RKO (cell line): ENCODE data around the gene SIRT7.
"Not testable (repeated sequence)": the region's sequence is repeated elsewhere in the genome, so short reads cannot be mapped to it uniquely, and the experiment has no call there.

Experiments used
- DNase-seq: peaks from one replicate; pipeline ENCODE4 v3.0.0-alpha.2; 2016; ENCODE audit warnings: low spot score

The SIRT7 gene

GRCh38 chr17:81955058-81955681 is 37.2 kb upstream of the SIRT7 start:
- DNase-seq, result no peak

- no peak for DNase-seq
These were observed 36.4 kb upstream of the SIRT7 start for GRCh38 chr17:81954131-81955057.

- not testable (repeated sequence) for DNase-seq
These were observed 35.5 kb upstream of the SIRT7 start for GRCh38 chr17:81953443-81953842.

- no peak for DNase-seq
These were observed 34.8 kb upstream of the SIRT7 start for GRCh38 chr17:81952792-81953228.

- DNase-seq, result no peak
These were observed 34.1 kb upstream of the SIRT7 start for GRCh38 chr17:81951785-81952684.

GRCh38 chr17:81950501-81950900 is 32.5 kb upstream of the SIRT7 start:
- no peak for DNase-seq

GRCh38 chr17:81948635-81949378 is 30.8 kb upstream of the SIRT7 start:
- DNase-seq, result no peak

- DNase-seq, result no peak
These were observed 29.2 kb upstream of the SIRT7 start, which contains the start of gene MYADML2 for GRCh38 chr17:81947189-81947588. MYADML2 (minus strand) TSS chr17:81947233; CDS start chr17:81941741, 5,492 bp downstream.

GRCh38 chr17:81944858-81945257 is 26.9 kb upstream of the SIRT7 start:
- DNase-seq, result no peak

GRCh38 chr17:81942167-81942553 is 24.2 kb upstream of the SIRT7 start:
- no peak for DNase-seq

GRCh38 chr17:81941484-81942166 is 23.6 kb upstream of the SIRT7 start:
- DNase-seq, result no peak

- no peak for DNase-seq
These were observed 22.8 kb upstream of the SIRT7 start for GRCh38 chr17:81940538-81941483.

- no peak for DNase-seq
These were observed 22.0 kb upstream of the SIRT7 start for GRCh38 chr17:81939881-81940385.

GRCh38 chr17:81939218-81939617 is 21.2 kb upstream of the SIRT7 start:
- no peak for DNase-seq

- no peak for DNase-seq
These were observed 17.7 kb upstream of the SIRT7 start for GRCh38 chr17:81935709-81936084.

GRCh38 chr17:81934850-81935708 is 17.1 kb upstream of the SIRT7 start:
- DNase-seq, result no peak

GRCh38 chr17:81934098-81934757 is 16.3 kb upstream of the SIRT7 start:
- DNase-seq, result no peak

- no peak for DNase-seq
These were observed 15.3 kb upstream of the SIRT7 start for GRCh38 chr17:81933178-81933699.
